HEK293 (cell line): ENCODE data around the gene RP2.

Source experiments
- CTCF ChIA-PET: fragments of 350-600 bp; formaldehyde crosslinking; extraction: SDS; loops from one replicate; lab custom pipeline; 2021; ENCODE audit warnings: antibody characterized with exemption; lab: Yijun Ruan, JAX
- POLR2A ChIA-PET: fragments of 300-600 bp; formaldehyde crosslinking; extraction: SDS; loops from one replicate; lab custom pipeline; 2020; ENCODE audit warnings: antibody characterized with exemption, inconsistent platforms; lab: Yijun Ruan, JAX
- H3K27ac ChIP-seq: fragments of 200-500 bp; sonication (Bioruptor generic); 2 replicates; pipeline ENCODE4 v1.5.1; 2014; ENCODE audit warnings: low read depth, low read length, control low read depth, inconsistent platforms; ENCODE audit errors: extremely low read depth
- H3K36me3 ChIP-seq, 2 experiments: fragments of 200-500 bp in 1 of 2; sonication (Bioruptor generic) in 1 of 2; 1 replicate in 1 of 2; 2 replicates in 1 of 2; pipeline ENCODE4 v1.5.1; 2014 to 2017; ENCODE audit warnings: inconsistent platforms in 2 of 2, low read length in 2 of 2; ENCODE audit not compliant: control insufficient read depth in 2 of 2, insufficient read depth in 1 of 2
- H3K4me1 ChIP-seq: fragments of 200-500 bp; sonication (Bioruptor generic); 2 replicates; pipeline ENCODE4 v1.5.1; 2014; ENCODE audit warnings: mild to moderate bottlenecking, low read length, inconsistent platforms; ENCODE audit not compliant: control insufficient read depth, insufficient read depth
- H3K4me3 ChIP-seq: 2 replicates; pipeline ENCODE4 v1.5.1; 2011; ENCODE audit warnings: low read depth, mild to moderate bottlenecking, control low read depth, low read length, moderate library complexity
- H3K9me3 ChIP-seq: fragments of 200-500 bp; sonication (Bioruptor generic); 2 replicates; pipeline ENCODE4 v1.5.1; 2014; ENCODE audit warnings: low read depth, low read length, inconsistent platforms; ENCODE audit not compliant: control insufficient read depth, insufficient read depth
- FEZF1 ChIP-seq: fragments of 450-650 bp; formaldehyde crosslinking; IDR thresholded peaks from 2 replicates; pipeline ENCODE4 v1.5.1; 2016; ENCODE audit warnings: missing biosample characterization, missing genetic modification characterization
- KLF9 ChIP-seq: fragments of 450-650 bp; formaldehyde crosslinking; IDR thresholded peaks from 2 replicates; pipeline ENCODE4 v1.5.1; 2016; ENCODE audit warnings: missing biosample characterization, missing genetic modification characterization, low read depth
- OVOL3 ChIP-seq: fragments of 450-650 bp; formaldehyde crosslinking; IDR thresholded peaks from 2 replicates; pipeline ENCODE4 v1.5.1; 2016; ENCODE audit warnings: missing biosample characterization, missing genetic modification characterization
- ZFHX2 ChIP-seq: fragments of 450-650 bp; formaldehyde crosslinking; conservative IDR thresholded peaks from 2 replicates; pipeline ENCODE4 v1.5.1; 2016; ENCODE audit warnings: missing biosample characterization, missing genetic modification characterization
- ZFP37 ChIP-seq: fragments of 450-650 bp; formaldehyde crosslinking; IDR thresholded peaks from 2 replicates; pipeline ENCODE4 v1.5.1; 2016; ENCODE audit warnings: missing biosample characterization, missing genetic modification characterization
- ZNF133 ChIP-seq: fragments of 450-650 bp; formaldehyde crosslinking; IDR thresholded peaks from 2 replicates; pipeline ENCODE4 v1.5.1; 2016; ENCODE audit warnings: missing biosample characterization, missing genetic modification characterization
- ZNF175 ChIP-seq: fragments of 450-650 bp; formaldehyde crosslinking; IDR thresholded peaks from 2 replicates; pipeline ENCODE4 v1.5.1; 2016; ENCODE audit warnings: missing biosample characterization, missing genetic modification characterization
- ZNF426 ChIP-seq: fragments of 450-650 bp; formaldehyde crosslinking; IDR thresholded peaks from 2 replicates; pipeline ENCODE4 v1.5.1; 2017; ENCODE audit warnings: missing biosample characterization, missing genetic modification characterization, mild to moderate bottlenecking, inconsistent platforms, moderate library complexity
- ZNF501 ChIP-seq: fragments of 450-650 bp; formaldehyde crosslinking; IDR thresholded peaks from 2 replicates; pipeline ENCODE4 v1.5.1; 2016; ENCODE audit warnings: missing biosample characterization, missing genetic modification characterization
- ZNF623 ChIP-seq: fragments of 450-650 bp; formaldehyde crosslinking; IDR thresholded peaks from 2 replicates; pipeline ENCODE4 v1.5.1; 2016; ENCODE audit warnings: missing biosample characterization, missing genetic modification characterization
- ZNF629 ChIP-seq: fragments of 450-650 bp; formaldehyde crosslinking; IDR thresholded peaks from 2 replicates; pipeline ENCODE4 v1.5.1; 2017; ENCODE audit warnings: missing biosample characterization, missing genetic modification characterization
- ZNF785 ChIP-seq: fragments of 450-650 bp; formaldehyde crosslinking; IDR thresholded peaks from 2 replicates; pipeline ENCODE4 v1.5.1; 2016; ENCODE audit warnings: missing biosample characterization, missing genetic modification characterization
- ZSCAN16 ChIP-seq: fragments of 450-650 bp; formaldehyde crosslinking; IDR thresholded peaks from 2 replicates; pipeline ENCODE4 v1.5.1; 2016; ENCODE audit warnings: missing biosample characterization, missing genetic modification characterization
- TF ChIP-seq, protein P1 (sequence below): fragments of 450-650 bp; formaldehyde crosslinking; IDR thresholded peaks from 2 replicates; pipeline ENCODE4 v1.5.1; 2016; ENCODE audit warnings: missing biosample characterization, missing genetic modification characterization
- TF ChIP-seq, protein P2 (sequence below): fragments of 450-650 bp; formaldehyde crosslinking; IDR thresholded peaks from 2 replicates; pipeline ENCODE4 v1.5.1; 2016; ENCODE audit warnings: missing biosample characterization, missing genetic modification characterization, low read depth
- TF ChIP-seq, protein P3 (sequence below): fragments of 450-650 bp; formaldehyde crosslinking; conservative IDR thresholded peaks from 2 replicates; pipeline ENCODE4 v1.5.1; 2016; ENCODE audit warnings: low read depth, missing biosample characterization, missing genetic modification characterization
- TF ChIP-seq, protein P4 (sequence below): fragments of 450-650 bp; formaldehyde crosslinking; IDR thresholded peaks from 2 replicates; pipeline ENCODE4 v1.5.1; 2017; ENCODE audit warnings: missing biosample characterization, missing genetic modification characterization

Gene RP2

DNA sequence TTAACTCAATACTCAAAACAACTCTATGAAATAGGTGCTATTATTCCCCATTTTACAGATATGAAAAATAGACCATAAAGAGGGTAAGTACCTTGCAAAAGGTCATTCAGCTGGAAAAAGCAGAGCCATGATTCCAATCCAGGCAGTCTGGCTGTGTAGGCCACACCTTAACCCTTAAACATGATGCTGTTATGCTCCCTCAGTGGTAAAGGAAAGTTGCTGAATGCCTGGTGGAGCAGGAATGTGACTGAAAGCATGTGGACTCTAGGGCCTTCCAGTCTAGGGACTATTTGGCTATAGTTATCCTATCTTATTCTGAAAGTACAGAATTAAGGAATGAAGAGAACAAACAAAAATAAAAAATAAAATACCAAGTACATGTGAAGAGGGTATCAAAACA is 19.6 kb downstream of the RP2 start:
- H3K4me1 ChIP-seq = no peaks in the 10 kb centered on the region
- no peaks in the 10 kb centered on the region for H3K9me3 ChIP-seq
- H3K4me3 ChIP-seq = no peak overlapping the region
- TF ChIP-seq ZNF426 (no peak), ZNF501 (tag by site-specific recombination) (no peak), KLF9 (no peak), FEZF1 (tag by site-specific recombination) (no peak)
- TF ChIP-seq, protein P1, sequence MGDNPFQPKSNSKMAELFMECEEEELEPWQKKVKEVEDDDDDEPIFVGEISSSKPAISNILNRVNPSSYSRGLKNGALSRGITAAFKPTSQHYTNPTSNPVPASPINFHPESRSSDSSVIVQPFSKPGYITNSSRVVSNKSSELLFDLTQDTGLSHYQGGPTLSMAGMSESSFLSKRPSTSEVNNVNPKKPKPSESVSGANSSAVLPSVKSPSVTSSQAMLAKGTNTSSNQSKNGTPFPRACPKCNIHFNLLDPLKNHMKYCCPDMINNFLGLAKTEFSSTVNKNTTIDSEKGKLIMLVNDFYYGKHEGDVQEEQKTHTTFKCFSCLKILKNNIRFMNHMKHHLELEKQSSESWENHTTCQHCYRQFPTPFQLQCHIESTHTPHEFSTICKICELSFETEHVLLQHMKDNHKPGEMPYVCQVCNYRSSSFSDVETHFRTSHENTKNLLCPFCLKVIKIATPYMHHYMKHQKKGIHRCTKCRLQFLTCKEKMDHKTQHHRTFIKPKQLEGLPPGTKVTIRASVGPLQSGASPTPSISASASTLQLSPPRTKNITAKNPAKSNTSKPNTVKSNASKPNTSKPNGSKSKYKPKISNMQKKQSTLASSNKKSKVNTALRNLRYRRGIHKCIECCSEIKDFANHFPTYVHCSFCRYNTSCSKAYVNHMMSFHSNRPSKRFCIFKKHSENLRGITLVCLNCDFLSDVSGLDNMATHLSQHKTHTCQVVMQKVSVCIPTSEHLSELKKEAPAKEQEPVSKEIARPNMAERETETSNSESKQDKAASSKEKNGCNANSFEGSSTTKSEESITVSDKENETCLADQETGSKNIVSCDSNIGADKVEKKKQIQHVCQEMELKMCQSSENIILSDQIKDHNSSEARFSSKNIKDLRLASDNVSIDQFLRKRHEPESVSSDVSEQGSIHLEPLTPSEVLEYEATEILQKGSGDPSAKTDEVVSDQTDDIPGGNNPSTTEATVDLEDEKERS (tag by site-specific recombination) = no peak
- ChIA-PET CTCF (interaction anchor here (1.0 kb wide), 1 partner anchor 255 kb away, joined by 8 read pairs; no protein-coding TSS in a partner anchor), POLR2A (no interaction called here)
- peaks cover 0 to 8% of the 10 kb centered on the region in 2 experiments for H3K36me3 ChIP-seq
- no peak overlapping the region for H3K27ac ChIP-seq

DNA sequence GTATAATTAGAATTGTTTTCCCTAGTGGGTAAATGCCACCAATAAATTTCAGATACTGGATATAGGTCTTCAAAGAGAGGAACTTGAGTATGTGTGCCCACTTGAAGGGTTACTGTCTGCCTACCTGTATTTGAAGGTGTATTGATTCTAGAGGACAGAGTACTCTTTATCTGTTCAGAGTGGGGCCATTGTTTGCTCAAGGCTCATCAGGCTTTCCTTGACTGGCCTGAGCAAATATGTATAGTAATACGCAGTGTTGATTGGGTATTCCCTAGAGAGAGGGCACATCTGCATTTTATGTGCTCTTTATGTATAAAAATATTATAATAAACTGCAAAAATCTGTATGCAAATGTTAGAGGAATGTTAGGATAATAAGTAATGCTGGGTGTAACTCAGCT is 23.7 kb downstream of the RP2 start:
- POLR2A ChIA-PET = no interaction called here
- Histone ChIP-seq H3K27ac (no peak overlapping the region), H3K4me1 (no peaks in the 10 kb centered on the region), H3K36me3 (peaks cover 3 to 5% of the 10 kb centered on the region in 2 experiments), H3K4me3 (no peak overlapping the region), H3K9me3 (no peaks in the 10 kb centered on the region)
- no peak for TF ChIP-seq ZFP37 (tag by site-specific recombination)
- TF ChIP-seq, protein P2, sequence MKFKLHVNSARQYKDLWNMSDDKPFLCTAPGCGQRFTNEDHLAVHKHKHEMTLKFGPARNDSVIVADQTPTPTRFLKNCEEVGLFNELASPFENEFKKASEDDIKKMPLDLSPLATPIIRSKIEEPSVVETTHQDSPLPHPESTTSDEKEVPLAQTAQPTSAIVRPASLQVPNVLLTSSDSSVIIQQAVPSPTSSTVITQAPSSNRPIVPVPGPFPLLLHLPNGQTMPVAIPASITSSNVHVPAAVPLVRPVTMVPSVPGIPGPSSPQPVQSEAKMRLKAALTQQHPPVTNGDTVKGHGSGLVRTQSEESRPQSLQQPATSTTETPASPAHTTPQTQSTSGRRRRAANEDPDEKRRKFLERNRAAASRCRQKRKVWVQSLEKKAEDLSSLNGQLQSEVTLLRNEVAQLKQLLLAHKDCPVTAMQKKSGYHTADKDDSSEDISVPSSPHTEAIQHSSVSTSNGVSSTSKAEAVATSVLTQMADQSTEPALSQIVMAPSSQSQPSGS (tag by site-specific recombination) = no peak
- no peak for TF ChIP-seq ZFHX2
- TF ChIP-seq ZNF629 (tag by site-specific recombination) = no peak
- TF ChIP-seq ZNF175 (tag by site-specific recombination) = no peak
- TF ChIP-seq, protein P3, sequence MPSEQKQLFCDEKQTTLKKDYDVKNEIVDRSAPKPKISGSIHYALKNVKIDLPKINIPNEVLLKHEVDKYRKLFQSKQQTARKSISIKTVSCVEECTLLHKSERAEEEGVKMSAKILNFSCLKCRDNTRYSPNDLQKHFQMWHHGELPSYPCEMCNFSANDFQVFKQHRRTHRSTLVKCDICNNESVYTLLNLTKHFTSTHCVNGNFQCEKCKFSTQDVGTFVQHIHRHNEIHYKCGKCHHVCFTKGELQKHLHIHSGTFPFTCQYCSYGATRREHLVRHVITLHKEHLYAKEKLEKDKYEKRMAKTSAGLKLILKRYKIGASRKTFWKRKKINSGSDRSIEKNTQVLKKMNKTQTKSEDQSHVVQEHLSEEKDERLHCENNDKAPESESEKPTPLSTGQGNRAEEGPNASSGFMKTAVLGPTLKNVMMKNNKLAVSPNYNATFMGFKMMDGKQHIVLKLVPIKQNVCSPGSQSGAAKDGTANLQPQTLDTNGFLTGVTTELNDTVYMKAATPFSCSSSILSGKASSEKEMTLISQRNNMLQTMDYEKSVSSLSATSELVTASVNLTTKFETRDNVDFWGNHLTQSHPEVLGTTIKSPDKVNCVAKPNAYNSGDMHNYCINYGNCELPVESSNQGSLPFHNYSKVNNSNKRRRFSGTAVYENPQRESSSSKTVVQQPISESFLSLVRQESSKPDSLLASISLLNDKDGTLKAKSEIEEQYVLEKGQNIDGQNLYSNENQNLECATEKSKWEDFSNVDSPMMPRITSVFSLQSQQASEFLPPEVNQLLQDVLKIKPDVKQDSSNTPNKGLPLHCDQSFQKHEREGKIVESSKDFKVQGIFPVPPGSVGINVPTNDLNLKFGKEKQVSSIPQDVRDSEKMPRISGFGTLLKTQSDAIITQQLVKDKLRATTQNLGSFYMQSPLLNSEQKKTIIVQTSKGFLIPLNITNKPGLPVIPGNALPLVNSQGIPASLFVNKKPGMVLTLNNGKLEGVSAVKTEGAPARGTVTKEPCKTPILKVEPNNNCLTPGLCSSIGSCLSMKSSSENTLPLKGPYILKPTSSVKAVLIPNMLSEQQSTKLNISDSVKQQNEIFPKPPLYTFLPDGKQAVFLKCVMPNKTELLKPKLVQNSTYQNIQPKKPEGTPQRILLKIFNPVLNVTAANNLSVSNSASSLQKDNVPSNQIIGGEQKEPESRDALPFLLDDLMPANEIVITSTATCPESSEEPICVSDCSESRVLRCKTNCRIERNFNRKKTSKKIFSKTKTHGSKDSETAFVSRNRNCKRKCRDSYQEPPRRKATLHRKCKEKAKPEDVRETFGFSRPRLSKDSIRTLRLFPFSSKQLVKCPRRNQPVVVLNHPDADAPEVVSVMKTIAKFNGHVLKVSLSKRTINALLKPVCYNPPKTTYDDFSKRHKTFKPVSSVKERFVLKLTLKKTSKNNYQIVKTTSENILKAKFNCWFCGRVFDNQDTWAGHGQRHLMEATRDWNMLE (tag by site-specific recombination) = no peak
- no peak for TF ChIP-seq ZNF133 (tag by site-specific recombination)
- TF ChIP-seq ZSCAN16 (tag by site-specific recombination) = no peak
- TF ChIP-seq ZNF785 (tag by site-specific recombination) = no peak
- no peak for TF ChIP-seq OVOL3 (tag by site-specific recombination)
- TF ChIP-seq, protein P1 (tag by site-specific recombination) = no peak
- TF ChIP-seq ZNF623 (tag by site-specific recombination) = no peak
- TF ChIP-seq, protein P4, sequence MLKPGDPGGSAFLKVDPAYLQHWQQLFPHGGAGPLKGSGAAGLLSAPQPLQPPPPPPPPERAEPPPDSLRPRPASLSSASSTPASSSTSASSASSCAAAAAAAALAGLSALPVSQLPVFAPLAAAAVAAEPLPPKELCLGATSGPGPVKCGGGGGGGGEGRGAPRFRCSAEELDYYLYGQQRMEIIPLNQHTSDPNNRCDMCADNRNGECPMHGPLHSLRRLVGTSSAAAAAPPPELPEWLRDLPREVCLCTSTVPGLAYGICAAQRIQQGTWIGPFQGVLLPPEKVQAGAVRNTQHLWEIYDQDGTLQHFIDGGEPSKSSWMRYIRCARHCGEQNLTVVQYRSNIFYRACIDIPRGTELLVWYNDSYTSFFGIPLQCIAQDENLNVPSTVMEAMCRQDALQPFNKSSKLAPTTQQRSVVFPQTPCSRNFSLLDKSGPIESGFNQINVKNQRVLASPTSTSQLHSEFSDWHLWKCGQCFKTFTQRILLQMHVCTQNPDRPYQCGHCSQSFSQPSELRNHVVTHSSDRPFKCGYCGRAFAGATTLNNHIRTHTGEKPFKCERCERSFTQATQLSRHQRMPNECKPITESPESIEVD = no peak
- CTCF ChIA-PET = no interaction called here
